K562 (cell line): ENCODE data around the gene SLAIN1. TPM values are rescaled to one million over a fixed set of nuclear protein-coding genes. Genes with fewer than 3 reads are reported as not detected.

Experiments
- ATAC-seq: fragments of 200-7000 bp; cut with Tn5 transposase; 3 replicates; pipeline ENCODE4 v1.9.1; 2020; ENCODE audit warnings: moderate library complexity
- BruUV-seq: library from RNA; stranded (reverse); fragments of 400-500 nt; replicated peaks from 2 replicates; lab custom pipeline; 2021; lab: Mats Ljungman, UMichigan
- CTCF ChIA-PET: fragments of 300-600 bp; formaldehyde crosslinking; extraction: SDS; loops from one replicate; lab custom pipeline; 2021; ENCODE audit warnings: low intra/inter-chr PET ratio; lab: Yijun Ruan, JAX
- POLR2A ChIA-PET: fragments of 300-600, 350-650 bp; sonication (Branson Sonifier 250); formaldehyde crosslinking; extraction: SDS; loops from one replicate; lab custom pipeline; 2021; ENCODE audit warnings: antibody characterized with exemption, inconsistent platforms; lab: Yijun Ruan, JAX
- DNase-seq, 4 experiments: peaks; one replicate each; pipeline versions ENCODE4 v3.0.0 to v3.0.0-alpha.2; 2011 to 2018; ENCODE audit warnings: low spot score in 3 of 4, mixed read lengths in 3 of 4; ENCODE audit errors: extremely low read depth in 1 of 4
- FAIRE-seq: peaks from 2 replicates; lab custom pipeline; 2011; peaks lifted over from hg19 to GRCh38; lab: Jason Lieb, UNC
- H2AFZ ChIP-seq: 2 replicates; pipeline ENCODE4 v1.6.0; 2011; ENCODE audit warnings: low read depth, low read length, control low read depth, inconsistent platforms
- H3K27ac ChIP-seq: fragments of 200-600 bp; 3 replicates; pipeline ENCODE4 v1.8.0; 2011; ENCODE audit warnings: low read depth, mild to moderate bottlenecking, control low read depth, inconsistent platforms, low read length, moderate library complexity, mixed read lengths; ENCODE audit errors: extremely low read depth
- H3K27me3 ChIP-seq, 2 experiments: fragments of 300-600 bp in 1 of 2; 2 replicates in 1 of 2; 3 replicates in 1 of 2; pipeline versions ENCODE4 v1.6.0 to v1.8.0; 2011; ENCODE audit warnings: inconsistent platforms in 2 of 2, low read length in 2 of 2, mild to moderate bottlenecking in 1 of 2, mixed read lengths in 1 of 2, moderate library complexity in 1 of 2; ENCODE audit not compliant: control insufficient read depth in 2 of 2, insufficient read depth in 2 of 2
- H3K36me3 ChIP-seq: fragments of 300-600 bp; 3 replicates; pipeline ENCODE4 v1.8.0; 2011; ENCODE audit warnings: mild to moderate bottlenecking, low read length, inconsistent platforms; ENCODE audit not compliant: control insufficient read depth, insufficient read depth
- H3K4me1 ChIP-seq, 2 experiments: fragments of 200-600 bp in 1 of 2; replicated peaks in 1 of 2; 2 replicates in 1 of 2; 3 replicates in 1 of 2; pipeline versions ENCODE4 v1.5.1 to v1.8.0; 2011; ENCODE audit warnings: inconsistent platforms in 2 of 2, low read length in 2 of 2, mild to moderate bottlenecking in 1 of 2, mixed read lengths in 1 of 2, moderate library complexity in 1 of 2; ENCODE audit not compliant: control insufficient read depth in 2 of 2, insufficient read depth in 2 of 2
- H3K4me2 ChIP-seq: 2 replicates; pipeline ENCODE4 v1.6.1; 2011; ENCODE audit warnings: low read length, control low read depth, inconsistent platforms, mixed read lengths; ENCODE audit not compliant: insufficient read depth
- H3K4me3 ChIP-seq: fragments of 200-600 bp; sonication (generic), shearing (Covaris generic); 2 replicates; pipeline ENCODE4 v1.5.1; 2016; ENCODE audit warnings: control low read depth, inconsistent platforms
- H3K79me2 ChIP-seq: fragments of 200-600 bp; 3 replicates; pipeline ENCODE4 v1.8.0; 2011; ENCODE audit warnings: low read length, inconsistent platforms; ENCODE audit not compliant: control insufficient read depth, insufficient read depth
- H3K9ac ChIP-seq, 2 experiments: 2 replicates each; pipeline versions ENCODE4 v1.6.0 to v1.6.1; 2011; ENCODE audit warnings: low read depth in 2 of 2, low read length in 2 of 2, control low read depth in 1 of 2, inconsistent platforms in 1 of 2, mild to moderate bottlenecking in 1 of 2, mixed read lengths in 1 of 2; ENCODE audit not compliant: insufficient read depth in 1 of 2
- H3K9me1 ChIP-seq: one replicate; pipeline ENCODE4 v1.6.0; 2011; ENCODE audit warnings: inconsistent platforms, mild to moderate bottlenecking, low read length, moderate library complexity; ENCODE audit not compliant: control insufficient read depth, insufficient read depth
- H3K9me3 ChIP-seq: replicated peaks from 2 replicates; pipeline ENCODE4 v1.5.1; 2011; ENCODE audit warnings: low read depth, low read length, inconsistent platforms; ENCODE audit not compliant: control insufficient read depth, insufficient read depth
- H4K20me1 ChIP-seq: replicated peaks from 2 replicates; pipeline ENCODE4 v1.6.1; 2011; ENCODE audit warnings: low read length, inconsistent platforms, mixed read lengths; ENCODE audit not compliant: control insufficient read depth, insufficient read depth
- CCAR2 ChIP-seq: fragments of 200-400 bp; formaldehyde crosslinking; IDR thresholded peaks from 2 replicates; pipeline ENCODE4 v1.6.1; 2017; ENCODE audit warnings: mild to moderate bottlenecking, low read depth, low read length
- DMBX1 ChIP-seq: fragments of 250-450 bp; sonication (Bioruptor Pico); IDR thresholded peaks from 2 replicates; pipeline ENCODE4 v1.8.0; 2022; ENCODE audit warnings: inconsistent platforms, mild to moderate bottlenecking, moderate library complexity, borderline replicate concordance
- HINFP ChIP-seq: fragments of 450-650 bp; conservative IDR thresholded peaks from 2 replicates; pipeline ENCODE4 v1.6.1; 2016; ENCODE audit warnings: missing genetic modification characterization, low read depth, mild to moderate bottlenecking, control low read depth, missing compliant biosample characterization
- HMGN3 ChIP-seq: IDR thresholded peaks from 2 replicates; pipeline ENCODE4 v1.6.1; 2011; ENCODE audit warnings: borderline replicate concordance, low read depth, mild to moderate bottlenecking, mixed read lengths, low read length; ENCODE audit not compliant: insufficient read length; ENCODE audit errors: extremely low read depth
- MLLT1 ChIP-seq, 2 experiments: fragments of 450-650 bp; IDR thresholded peaks; 2 replicates each; pipeline ENCODE4 v1.6.1; 2016
- POLR2A ChIP-seq: fragments of 450-650 bp; conservative IDR thresholded peaks from 2 replicates; pipeline ENCODE4 v1.6.1; 2016
- PPARD ChIP-seq: fragments of 250-450 bp; sonication (Bioruptor Pico); IDR thresholded peaks from 2 replicates; pipeline ENCODE4 v1.8.0; 2022; ENCODE audit warnings: inconsistent platforms, mild to moderate bottlenecking, moderate library complexity
- RNF2 ChIP-seq: sonication (generic); IDR thresholded peaks from 2 replicates; pipeline ENCODE4 v1.6.1; 2016
- SRSF7 ChIP-seq: fragments of 200-400 bp; formaldehyde crosslinking; optimal IDR thresholded peaks from 2 replicates; pipeline ENCODE3; 2017; ENCODE audit warnings: mild to moderate bottlenecking, low read depth, low read length
- TFAM ChIP-seq: fragments of 250-450 bp; sonication (Bioruptor Pico); conservative IDR thresholded peaks from 2 replicates; pipeline ENCODE4 v1.5.0; 2021; ENCODE audit warnings: mild to moderate bottlenecking, moderate library complexity
- TFE3 ChIP-seq: fragments of 450-650 bp; formaldehyde crosslinking; IDR thresholded peaks from 2 replicates; pipeline ENCODE4 v1.4.0; 2020; ENCODE audit warnings: mild to moderate bottlenecking, mixed read lengths
- ZEB2 ChIP-seq: fragments of 450-650 bp; IDR thresholded peaks from 2 replicates; pipeline ENCODE4 v1.6.1; 2016
- whole genome bisulfite sequencing: fragments of 100-300 bp; shearing (Covaris generic); methylation state at CpG from one replicate; pipeline ENCODE4 v1.1.6; 2016; ENCODE audit warnings: low coverage, mixed read lengths; ENCODE audit not compliant: insufficient coverage; ENCODE audit errors: missing lambda C conversion rate; 5-methylcytosine and 5-hydroxymethylcytosine counted together
- in situ Hi-C: fragments of 300-500 bp; cut with MboI; formaldehyde crosslinking; loops from 4 replicates; pipeline ENCODE4 v1.15.0; 2018; ENCODE audit warnings: inconsistent platforms, mixed read lengths
- intact Hi-C: fragments of 100-400 bp; cut with micrococcal nuclease; formaldehyde crosslinking; loops from 2 replicates; pipeline ENCODE4 v1.14.2; 2022
- polyA plus RNA-seq, 8 experiments: library from polyadenylated mRNA; depleted of rRNA in 4 of 8; stranded (reverse) in 5 of 8; unstranded in 3 of 8; fragments of >200 nt; fragmentation: Nextera tagmentation in 2 of 8; fragmentation: Illumina TruSeq in 1 of 8; extraction: Ambion mirVana in 2 of 8; extraction: Trizol in 1 of 8; gene quantifications; 2 replicates each; pipeline versions ENCODE4 v1.2.1 to v1.2.3, GENCODE V29; 2011 to 2014; ENCODE audit warnings: inconsistent platforms in 1 of 8, missing spikeins in 1 of 8
- total RNA-seq, 7 experiments: library from RNA; depleted of rRNA in 6 of 7; stranded (reverse); fragments of >200 nt in 6 of 7; fragmentation: Illumina TruSeq in 2 of 7; extraction: Trizol in 2 of 7; gene quantifications; 2 replicates each; pipeline versions ENCODE4 v1.2.1 to v1.2.3, GENCODE V29; 2011 to 2021; ENCODE audit warnings: low replicate concordance in 1 of 7

SLAIN1 gene
- total and polyA plus RNA-seq, 9 of the 15 experiments (the other 6 are each of a cell fraction or from before 2014, with no cell fraction given) = 0.07 to 0.40 (median 0.10) TPM; not detected in 3

GRCh38 chr13:77784515-77784914 is 87.0 kb downstream of the SLAIN1 start:
- intact Hi-C loops = no loop called here
- no TSS peak for BruUV-seq

More at GRCh38 chr13:77784515-77784914, 87.0 kb downstream of the SLAIN1 start:
- no peak overlapping the region for H3K4me3 ChIP-seq
- H3K9ac ChIP-seq = no peak overlapping the region
- no peak for DNase-seq
- in situ Hi-C loops = no loop called here
- no peak for ATAC-seq
- H3K9me3 ChIP-seq = no peaks in the 10 kb centered on the region
- H3K4me2 ChIP-seq = no peak overlapping the region
- H2AFZ ChIP-seq = no peak overlapping the region
- no peaks in the 10 kb centered on the region for H3K27me3 ChIP-seq
- no peak for FAIRE-seq
- no peaks in the 10 kb centered on the region for H3K36me3 ChIP-seq
- ChIA-PET CTCF (no interaction called here), POLR2A (interaction anchor here (0.5 kb wide), 1 partner anchor 481 kb away, joined by 3 read pairs; no protein-coding TSS in a partner anchor)
- H4K20me1 ChIP-seq = no peaks in the 10 kb centered on the region
- no peaks in the 10 kb centered on the region for H3K79me2 ChIP-seq
- H3K27ac ChIP-seq = no peak overlapping the region
- 2% methylated on average over 5 of the region's 5 CpGs for WGBS
- H3K9me1 ChIP-seq = no peaks in the 10 kb centered on the region
- H3K4me1 ChIP-seq = no peaks in the 10 kb centered on the region
- no peak for TF ChIP-seq PPARD (CRISPR knock-in tag)
- no peak for TF ChIP-seq TFAM
- no peak for TF ChIP-seq SRSF7
- TF ChIP-seq MLLT1 (IDR thresholded peaks at IDR 0.05) = no peak
- no peak for TF ChIP-seq HMGN3
- no peak for TF ChIP-seq POLR2A
- TF ChIP-seq HINFP (tag) = no peak
- TF ChIP-seq DMBX1 (CRISPR knock-in tag) = no peak
- TF ChIP-seq ZEB2 = no peak
- no peak for TF ChIP-seq TFE3
- no peak for TF ChIP-seq RNF2
- TF ChIP-seq CCAR2 = no peak
